ENCODE data around the gene DOK3.
"Not testable (repeated sequence)": the region's sequence is repeated elsewhere in the genome, so short reads cannot be mapped to it uniquely, and the experiment has no call there.

Gene DOK3

GRCh38 chr5:177497292-177498012, 12.2 kb downstream of the DOK3 start, which contains the start of gene PDLIM7:
PDLIM7 (minus strand) TSS chr5:177497604; CDS start chr5:177496512, 1,092 bp downstream.
- DNase-seq (ENCODE audit: low spot score), result peak; percentile 83

GRCh38 chr5:177496727-177497291, 12.8 kb downstream of the DOK3 start:
- DNase-seq (ENCODE audit: low spot score), result peak; percentile 66

- peak; percentile 45 for DNase-seq (ENCODE audit: low spot score)
Measured at GRCh38 chr5:177496070-177496726, 13.4 kb downstream of the DOK3 start.

GRCh38 chr5:177495243-177496060, 14.2 kb downstream of the DOK3 start:
- peak; percentile 64 for DNase-seq (ENCODE audit: low spot score)

- peak; percentile 34 for DNase-seq (ENCODE audit: low spot score)
Measured at GRCh38 chr5:177494346-177495195, 15.1 kb downstream of the DOK3 start.

- no peak for DNase-seq (ENCODE audit: low spot score)
Measured at GRCh38 chr5:177493795-177494345, 15.8 kb downstream of the DOK3 start.

- no peak for DNase-seq (ENCODE audit: low spot score)
Measured at GRCh38 chr5:177492841-177493240, 16.8 kb downstream of the DOK3 start.

- no peak for DNase-seq (ENCODE audit: low spot score)
Measured at GRCh38 chr5:177491983-177492746, 17.5 kb downstream of the DOK3 start.

- DNase-seq (ENCODE audit: low spot score), result peak; percentile 43
Measured at GRCh38 chr5:177491429-177491945, 18.1 kb downstream of the DOK3 start.

- DNase-seq (ENCODE audit: low spot score), result no peak
Measured at GRCh38 chr5:177490992-177491391, 18.6 kb downstream of the DOK3 start.

- DNase-seq (ENCODE audit: low spot score), result peak; percentile 54
Measured at GRCh38 chr5:177490311-177490991, 19.2 kb downstream of the DOK3 start.

- no peak for DNase-seq (ENCODE audit: low spot score)
Measured at GRCh38 chr5:177489119-177489716, 20.4 kb downstream of the DOK3 start.

GRCh38 chr5:177487975-177488374, 21.7 kb downstream of the DOK3 start:
- DNase-seq (ENCODE audit: low spot score), result no peak

- no peak for DNase-seq (ENCODE audit: low spot score)
Measured at GRCh38 chr5:177487144-177487543, 22.5 kb downstream of the DOK3 start.

- no peak for DNase-seq (ENCODE audit: low spot score)
Measured at GRCh38 chr5:177486256-177486655, 23.4 kb downstream of the DOK3 start.

GRCh38 chr5:177485753-177486152, 23.9 kb downstream of the DOK3 start:
- not testable (repeated sequence) for DNase-seq (ENCODE audit: low spot score)

- DNase-seq (ENCODE audit: low spot score), result no peak
Measured at GRCh38 chr5:177484902-177485549, 24.6 kb downstream of the DOK3 start.

Measured in cerebellar cortex (tissue), 1 donor.